HFFc6 (cell line): ENCODE results near the gene BAZ1B. TPM values are rescaled to one million over a fixed set of nuclear protein-coding genes. Genes with fewer than 3 reads are reported as not detected.

Source experiments
- DNase-seq: peaks from one replicate; pipeline ENCODE4 v3.0.0-alpha.2; 2018
- H3K27ac Mint-ChIP-seq: 2 replicates; pipeline ENCODE4 v1.8.0; 2020; ENCODE audit warnings: mild to moderate bottlenecking, mixed read lengths
- H3K27me3 Mint-ChIP-seq: 2 replicates; pipeline ENCODE4 v1.8.0; 2021; ENCODE audit warnings: mild to moderate bottlenecking, moderate library complexity, mixed read lengths; ENCODE audit not compliant: insufficient read depth
- H3K36me3 Mint-ChIP-seq: 2 replicates; pipeline ENCODE4 v1.8.0; 2021; ENCODE audit warnings: low read depth, mixed read lengths
- H3K4me1 Mint-ChIP-seq: 2 replicates; pipeline ENCODE4 v1.8.0; 2020; ENCODE audit warnings: low read depth, mixed read lengths
- H3K4me3 Mint-ChIP-seq: 2 replicates; pipeline ENCODE4 v1.8.0; 2020; ENCODE audit warnings: mild to moderate bottlenecking, moderate library complexity, mixed read lengths
- H3K9me3 Mint-ChIP-seq: 2 replicates; pipeline ENCODE4 v1.8.0; 2020; ENCODE audit warnings: mild to moderate bottlenecking, mixed read lengths
- total RNA-seq, 6 experiments: library from RNA; stranded (reverse); fragmentation: NEBNext Ultra II Directional; extraction: Animal tissue kit (Norgen Biotek cat#: 25700); gene quantifications; 2 replicates in 1 of 6; 3 replicates in 5 of 6; pipeline ENCODE4 v1.2.3, GENCODE V29; 2021
- TF ChIP-seq, protein P1 (sequence below): fragments of 200-600 bp; sonication (generic); IDR thresholded peaks from 2 replicates; pipeline ENCODE4 v1.5.0; 2021; ENCODE audit warnings: antibody characterized with exemption, mild to moderate bottlenecking

The BAZ1B gene
- total RNA-seq, 6 experiments from 2014 or later = 54.0 to 66.5 (median 63.8) TPM

- H3K9me3 Mint-ChIP-seq = no peaks in the 10 kb centered on the region
- H3K4me1 Mint-ChIP-seq = no peaks in the 10 kb centered on the region
- DNase-seq = no peak
- peaks cover 29% of the 10 kb centered on the region for H3K36me3 Mint-ChIP-seq
- no peak overlapping the region for H3K4me3 Mint-ChIP-seq
- TF ChIP-seq, protein P1, sequence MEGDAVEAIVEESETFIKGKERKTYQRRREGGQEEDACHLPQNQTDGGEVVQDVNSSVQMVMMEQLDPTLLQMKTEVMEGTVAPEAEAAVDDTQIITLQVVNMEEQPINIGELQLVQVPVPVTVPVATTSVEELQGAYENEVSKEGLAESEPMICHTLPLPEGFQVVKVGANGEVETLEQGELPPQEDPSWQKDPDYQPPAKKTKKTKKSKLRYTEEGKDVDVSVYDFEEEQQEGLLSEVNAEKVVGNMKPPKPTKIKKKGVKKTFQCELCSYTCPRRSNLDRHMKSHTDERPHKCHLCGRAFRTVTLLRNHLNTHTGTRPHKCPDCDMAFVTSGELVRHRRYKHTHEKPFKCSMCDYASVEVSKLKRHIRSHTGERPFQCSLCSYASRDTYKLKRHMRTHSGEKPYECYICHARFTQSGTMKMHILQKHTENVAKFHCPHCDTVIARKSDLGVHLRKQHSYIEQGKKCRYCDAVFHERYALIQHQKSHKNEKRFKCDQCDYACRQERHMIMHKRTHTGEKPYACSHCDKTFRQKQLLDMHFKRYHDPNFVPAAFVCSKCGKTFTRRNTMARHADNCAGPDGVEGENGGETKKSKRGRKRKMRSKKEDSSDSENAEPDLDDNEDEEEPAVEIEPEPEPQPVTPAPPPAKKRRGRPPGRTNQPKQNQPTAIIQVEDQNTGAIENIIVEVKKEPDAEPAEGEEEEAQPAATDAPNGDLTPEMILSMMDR = no peak
- no peaks in the 10 kb centered on the region for H3K27me3 Mint-ChIP-seq
- no peak overlapping the region for H3K27ac Mint-ChIP-seq
Measured at GRCh38 chr7:73466112-73466511, 56.0 kb downstream of the BAZ1B start.

DNA sequence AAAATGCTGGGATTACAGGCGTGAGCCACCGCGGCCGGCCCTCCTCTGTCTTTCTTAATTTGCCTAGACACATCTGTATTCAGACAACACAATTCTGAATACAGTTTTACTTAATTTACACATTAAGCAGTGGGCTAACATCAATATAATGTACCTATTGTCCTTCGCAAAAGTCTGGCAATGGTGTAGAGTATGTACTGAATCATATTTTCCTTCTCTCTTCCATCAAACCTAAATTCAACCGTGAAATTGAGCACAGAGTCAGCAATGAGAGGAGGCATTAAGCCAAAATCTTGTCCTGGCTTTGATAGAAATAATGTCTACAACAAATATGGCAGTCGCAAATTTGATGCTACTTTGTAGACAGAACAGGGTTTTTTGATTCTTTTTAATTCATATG lies 58.1 kb downstream of the BAZ1B start:
- DNase-seq = no peak
- H3K27me3 Mint-ChIP-seq = no peaks in the 10 kb centered on the region
- peaks cover 25% of the 10 kb centered on the region for H3K36me3 Mint-ChIP-seq
- no peak overlapping the region for H3K4me3 Mint-ChIP-seq
- no peaks in the 10 kb centered on the region for H3K9me3 Mint-ChIP-seq
- H3K4me1 Mint-ChIP-seq = no peaks in the 10 kb centered on the region
- no peak overlapping the region for H3K27ac Mint-ChIP-seq
- TF ChIP-seq, protein P1 = no peak

DNA sequence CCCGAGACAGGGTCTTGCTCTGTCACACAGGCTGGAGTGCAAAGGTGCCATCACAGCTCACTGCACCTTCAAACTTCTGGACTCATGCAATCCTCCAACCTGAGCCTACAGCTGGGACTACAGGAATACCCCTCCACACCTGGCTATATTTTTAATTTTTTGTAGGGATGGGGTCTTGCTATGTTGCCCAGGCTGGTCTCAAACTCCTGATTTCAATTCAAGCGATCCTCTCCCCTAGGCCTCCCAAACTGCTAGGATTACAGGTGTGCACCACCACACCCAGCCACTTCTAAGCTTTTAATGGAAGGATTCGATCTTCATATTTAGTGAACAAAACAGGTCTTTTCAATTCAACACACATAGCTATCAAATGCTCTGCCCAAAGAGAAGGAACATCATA lies 58.8 kb downstream of the BAZ1B start:
- no peak overlapping the region for H3K4me3 Mint-ChIP-seq
- TF ChIP-seq, protein P1 = no peak
- H3K36me3 Mint-ChIP-seq = peaks cover 26% of the 10 kb centered on the region
- H3K9me3 Mint-ChIP-seq = no peaks in the 10 kb centered on the region
- H3K27me3 Mint-ChIP-seq = no peaks in the 10 kb centered on the region
- no peaks in the 10 kb centered on the region for H3K4me1 Mint-ChIP-seq
- no peak for DNase-seq
- H3K27ac Mint-ChIP-seq = no peak overlapping the region

GRCh38 chr7:73461782-73462285 lies 60.3 kb downstream of the BAZ1B start:
- Mint-ChIP-seq H3K27me3 (no peaks in the 10 kb centered on the region), H3K27ac (no peak overlapping the region), H3K4me3 (no peak overlapping the region), H3K4me1 (no peaks in the 10 kb centered on the region), H3K9me3 (no peaks in the 10 kb centered on the region), H3K36me3 (peaks cover 38% of the 10 kb centered on the region)
- TF ChIP-seq, protein P1 = no peak
- DNase-seq = no peak

GRCh38 chr7:73454424-73454823 lies 67.7 kb downstream of the BAZ1B start:
- DNase-seq = no peak
- Mint-ChIP-seq H3K36me3 (peaks cover 30% of the 10 kb centered on the region), H3K4me3 (no peak overlapping the region), H3K9me3 (no peaks in the 10 kb centered on the region), H3K27me3 (no peaks in the 10 kb centered on the region), H3K27ac (peak overlapping the region; percentile 46; the same call in 1 of the 2 replicates), H3K4me1 (no peaks in the 10 kb centered on the region)
- TF ChIP-seq, protein P1 = no peak
